Peyer's patch (tissue), 4 donors: ENCODE data around the gene TTF1.

Experiments
- CTCF ChIP-seq, 6 experiments: fragments of 450-650 bp in 4 of 6; fragments of 200-600 bp in 2 of 6; sonication (generic) in 1 of 6; IDR thresholded peaks; one replicate each; pipeline ENCODE4 v1.5.1; 2017 to 2019; ENCODE audit warnings: antibody characterized with exemption in 6 of 6, mild to moderate bottlenecking in 3 of 6, moderate library complexity in 1 of 6
- POLR2A ChIP-seq, 2 donors: fragments of 450-650 bp; IDR thresholded peaks; one replicate each; pipeline ENCODE4 v1.5.1; 2017; ENCODE audit warnings: antibody characterized with exemption in 2 of 2, mild to moderate bottlenecking in 2 of 2, moderate library complexity in 2 of 2

- TF ChIP-seq CTCF (IDR thresholded peaks at IDR 0.05): no peak
- TF ChIP-seq POLR2A (IDR thresholded peaks at IDR 0.05): no peak
These were observed 40.2 kb upstream of the TTF1 start for GRCh38 chr9:132446887-132447286.
